Measurements from ENCODE around the gene SETD9.

GRCh38 chr5:56961746-56962145, 52.4 kb downstream of the SETD9 start:
- TF ChIP-seq POLR2A (IDR thresholded peaks at IDR 0.05), result no peak
- TF ChIP-seq CTCF (IDR thresholded peaks at IDR 0.05), result no peak

Measured in esophagus squamous epithelium (tissue), 4 donors.